Smooth muscle cell of bladder (primary cell): ENCODE data around the gene YIPF6. TPM values are rescaled to one million over a fixed set of nuclear protein-coding genes. Genes with fewer than 3 reads are reported as not detected.

Experiments used
- total RNA-seq: library from RNA; depleted of rRNA; stranded (reverse); fragments of >200 nt; gene quantifications from 2 replicates; pipeline ENCODE4 v1.2.3, GENCODE V29; 2014

YIPF6 gene
- total RNA-seq = 24.0 and 32.9 TPM in 2 replicates

GRCh38 chrX:68498508-68499379 is at the start of gene YIPF6:
Gene YIPF6, plus strand, starts transcription at chrX:68499051. Its CDS starts 16 bp downstream, at chrX:68499067.

Other genes starting within 250 kb of the YIPF6 start
- gene OPHN1, start 65.6 kb upstream of the YIPF6 start, total RNA-seq = 4.7 and 5.6 TPM in 2 replicates
- 0.43 and 1.3 TPM in 2 replicates for gene STARD8, start 148.6 kb downstream of the YIPF6 start, total RNA-seq